Testis (tissue), 2 donors: ENCODE measurements around the gene SVEP1.

Experiments
- CTCF ChIP-seq, 3 experiments: fragments of 450-650 bp in 2 of 3; fragments of 200-600 bp in 1 of 3; sonication (generic) in 1 of 3; IDR thresholded peaks; one replicate each; pipeline ENCODE4 v1.5.1; 2016 to 2019; ENCODE audit warnings: antibody characterized with exemption in 3 of 3, mild to moderate bottlenecking in 2 of 3, moderate library complexity in 1 of 3
- POLR2A ChIP-seq: fragments of 450-650 bp; IDR thresholded peaks from one replicate; pipeline ENCODE4 v1.6.1; 2017; ENCODE audit warnings: antibody characterized with exemption, mild to moderate bottlenecking, moderate library complexity

- TF ChIP-seq CTCF (IDR thresholded peaks at IDR 0.05) = no peak
- no peak for TF ChIP-seq POLR2A
Measured at GRCh38 chr9:110604171-110604601, 24.6 kb upstream of the SVEP1 start.
